Right lobe of liver (tissue), 4 donors: ENCODE measurements around the gene EEFSEC.

Experiments used
- CTCF ChIP-seq, 4 donors: fragments of 200-600 bp in 3 of 4; fragments of 450-650 bp in 1 of 4; IDR thresholded peaks; one replicate each; pipeline versions ENCODE4 v1.5.1 to v1.8.0; 2016 to 2022; ENCODE audit warnings: antibody characterized with exemption in 4 of 4, mild to moderate bottlenecking in 2 of 4
- POLR2A ChIP-seq: fragments of 450-650 bp; IDR thresholded peaks from one replicate; pipeline ENCODE4 v1.6.1; 2017; ENCODE audit warnings: antibody characterized with exemption, mild to moderate bottlenecking
- donor health status: DM: no; HTN: no; CAD: no.
- donor health status: DM: no; HTN: no; CAD: no.
- donor health status: DM: no; HTN: yes; CAD: no.

- TF ChIP-seq CTCF (IDR thresholded peaks at IDR 0.05): no peak
- TF ChIP-seq POLR2A: no peak
Observed at GRCh38 chr3:128447561-128448013, 294.3 kb downstream of the EEFSEC start.
